M059J (cell line): ENCODE results near the gene RAD23A. TPM values are rescaled to one million over a fixed set of nuclear protein-coding genes. Genes with fewer than 3 reads are reported as not detected.
"Not testable (repeated sequence)": the region's sequence is repeated elsewhere in the genome, so short reads cannot be mapped to it uniquely, and the experiment has no call there.

ENCODE experiments used
- DNase-seq: peaks from one replicate; pipeline ENCODE4 v3.0.0-alpha.2; 2012; ENCODE audit warnings: low read depth
- total RNA-seq: library from RNA; depleted of rRNA; stranded (reverse); fragments of >200 nt; shearing (Covaris generic); gene quantifications from 2 replicates; pipeline ENCODE4 v1.2.3, GENCODE V29; 2014; rRNA removed

The RAD23A gene
- 156 and 205 TPM in 2 replicates for total RNA-seq

- DNase-seq, result peak; percentile 97
Observed at GRCh38 chr19:12945479-12946091, at the start of gene RAD23A. Gene RAD23A (plus strand): TSS chr19:12945862. CDS start chr19:12945949, 87 bp downstream.

- DNase-seq, result no peak
Observed at GRCh38 chr19:12896460-12896859, 49.2 kb upstream of the RAD23A start.

- no peak for DNase-seq
Observed at GRCh38 chr19:12899891-12900518, 45.7 kb upstream of the RAD23A start.

- no peak for DNase-seq
Observed at GRCh38 chr19:12907166-12907565, 38.5 kb upstream of the RAD23A start.

GRCh38 chr19:12912571-12912970 lies 33.1 kb upstream of the RAD23A start:
- DNase-seq, result no peak

GRCh38 chr19:12913011-12913561 lies 32.6 kb upstream of the RAD23A start:
- DNase-seq, result peak; percentile 64

GRCh38 chr19:12913851-12914690 lies 31.6 kb upstream of the RAD23A start:
- no peak for DNase-seq

GRCh38 chr19:12915860-12916259 lies 29.8 kb upstream of the RAD23A start:
- not testable (repeated sequence) for DNase-seq

GRCh38 chr19:12918253-12918652 lies 27.4 kb upstream of the RAD23A start:
- DNase-seq, result no peak

GRCh38 chr19:12921047-12921446 lies 24.6 kb upstream of the RAD23A start:
- DNase-seq, result no peak

- no peak for DNase-seq
Observed at GRCh38 chr19:12922959-12923358, 22.7 kb upstream of the RAD23A start.

GRCh38 chr19:12924621-12925310 lies 20.9 kb upstream of the RAD23A start:
- DNase-seq, result no peak

GRCh38 chr19:12930002-12930645 lies 15.5 kb upstream of the RAD23A start:
- DNase-seq, result no peak

GRCh38 chr19:12932392-12933286 lies 13.0 kb upstream of the RAD23A start:
- DNase-seq, result no peak

GRCh38 chr19:12933287-12934072 lies 12.2 kb upstream of the RAD23A start, which contains the start of gene FARSA:
Gene FARSA (minus strand): TSS chr19:12933711. CDS start chr19:12933696, 15 bp downstream.
- DNase-seq, result peak; percentile 88

- no peak for DNase-seq
Observed at GRCh38 chr19:12935071-12935470, 10.6 kb upstream of the RAD23A start.

GRCh38 chr19:12936582-12936981 lies 9.1 kb upstream of the RAD23A start:
- no peak for DNase-seq

GRCh38 chr19:12937093-12937926 lies 8.4 kb upstream of the RAD23A start:
- DNase-seq, result peak; percentile 41
